ENCODE measurements around the gene ABI1.

ABI1 gene

DNA sequence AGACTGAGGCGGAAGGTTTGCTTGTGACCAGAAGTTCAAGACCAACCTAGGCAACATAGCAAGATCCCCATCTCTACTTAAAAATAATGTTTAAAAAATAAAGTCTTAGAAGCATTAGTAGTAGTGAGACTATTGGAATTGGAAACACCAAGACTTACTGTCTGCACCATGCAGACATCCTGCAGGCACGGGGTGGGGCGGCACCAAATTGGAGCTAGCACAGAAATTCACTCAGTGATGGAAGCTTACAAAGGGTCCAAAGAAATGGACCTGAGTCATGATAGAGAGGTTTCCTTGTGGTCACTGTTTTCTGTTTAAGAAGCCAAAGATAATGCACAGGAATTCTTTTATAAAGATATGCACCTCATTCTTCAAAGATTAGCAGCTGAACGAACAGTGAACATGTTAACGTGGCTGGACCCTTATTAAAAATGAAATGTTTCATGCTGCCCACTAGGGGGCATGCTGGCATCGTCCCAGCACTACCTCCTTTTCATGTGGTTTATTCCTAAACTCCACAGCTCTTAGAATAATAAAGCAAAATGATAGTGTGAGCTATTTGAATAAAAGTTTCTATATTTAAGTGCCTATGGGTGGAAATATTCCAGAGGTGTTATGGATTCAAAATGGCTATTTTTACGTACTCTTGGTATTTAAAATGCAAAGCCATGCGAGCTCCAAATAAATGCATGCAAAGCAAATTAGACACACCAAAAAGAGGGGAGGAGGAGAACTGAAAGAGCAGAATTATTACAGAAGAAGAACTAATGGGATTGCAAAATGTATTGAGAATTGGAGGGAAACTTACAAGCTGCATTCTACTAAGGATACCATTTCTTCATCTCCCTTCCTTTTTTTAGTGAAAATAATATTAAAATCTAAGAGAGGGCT lies 134.7 kb downstream of the ABI1 start:
- Histone ChIP-seq H3K79me2 (ENCODE audit: insufficient read depth, low read depth) (no peaks in the 10 kb centered on the region), H3K27ac (no peak overlapping the region), H3K9ac (no peak overlapping the region), H3K27me3 (ENCODE audit: insufficient read depth, low read depth) (no peaks in the 10 kb centered on the region), H3K4me3 (IDR thresholded peaks at IDR 0.05; ENCODE audit: insufficient read depth, low read depth, low read length) (no peak overlapping the region), H3K36me3 (ENCODE audit: insufficient read depth) (peaks cover 9% of the 10 kb centered on the region; the same call in 1 of the 2 replicates), H2AFZ (ENCODE audit: low read depth) (no peak overlapping the region), H3K4me1 (ENCODE audit: low read depth, poor library complexity, severe bottlenecking) (peaks cover 5% of the 10 kb centered on the region), H3K4me2 (no peak overlapping the region), H4K20me1 (ENCODE audit: insufficient read depth) (0 out of 2 replicates have a peak, but pooled peaks cover 6% of the 10 kb centered on the region)
- TF ChIP-seq, protein P1, sequence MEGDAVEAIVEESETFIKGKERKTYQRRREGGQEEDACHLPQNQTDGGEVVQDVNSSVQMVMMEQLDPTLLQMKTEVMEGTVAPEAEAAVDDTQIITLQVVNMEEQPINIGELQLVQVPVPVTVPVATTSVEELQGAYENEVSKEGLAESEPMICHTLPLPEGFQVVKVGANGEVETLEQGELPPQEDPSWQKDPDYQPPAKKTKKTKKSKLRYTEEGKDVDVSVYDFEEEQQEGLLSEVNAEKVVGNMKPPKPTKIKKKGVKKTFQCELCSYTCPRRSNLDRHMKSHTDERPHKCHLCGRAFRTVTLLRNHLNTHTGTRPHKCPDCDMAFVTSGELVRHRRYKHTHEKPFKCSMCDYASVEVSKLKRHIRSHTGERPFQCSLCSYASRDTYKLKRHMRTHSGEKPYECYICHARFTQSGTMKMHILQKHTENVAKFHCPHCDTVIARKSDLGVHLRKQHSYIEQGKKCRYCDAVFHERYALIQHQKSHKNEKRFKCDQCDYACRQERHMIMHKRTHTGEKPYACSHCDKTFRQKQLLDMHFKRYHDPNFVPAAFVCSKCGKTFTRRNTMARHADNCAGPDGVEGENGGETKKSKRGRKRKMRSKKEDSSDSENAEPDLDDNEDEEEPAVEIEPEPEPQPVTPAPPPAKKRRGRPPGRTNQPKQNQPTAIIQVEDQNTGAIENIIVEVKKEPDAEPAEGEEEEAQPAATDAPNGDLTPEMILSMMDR (conservative IDR thresholded peaks at IDR 0.05; ENCODE audit: low read depth, low read length) = peak; percentile 99

- Histone ChIP-seq H3K27ac (no peak overlapping the region), H3K4me3 (IDR thresholded peaks at IDR 0.05; ENCODE audit: insufficient read depth, low read depth, low read length) (no peak overlapping the region), H2AFZ (ENCODE audit: low read depth) (no peak overlapping the region), H3K4me2 (no peak overlapping the region), H3K4me1 (ENCODE audit: low read depth, poor library complexity, severe bottlenecking) (peaks cover 5% of the 10 kb centered on the region), H3K9ac (no peak overlapping the region), H3K79me2 (ENCODE audit: insufficient read depth, low read depth) (no peaks in the 10 kb centered on the region), H3K27me3 (ENCODE audit: insufficient read depth, low read depth) (no peaks in the 10 kb centered on the region), H4K20me1 (ENCODE audit: insufficient read depth) (0 out of 2 replicates have a peak, but pooled peaks cover 6% of the 10 kb centered on the region), H3K36me3 (ENCODE audit: insufficient read depth) (peaks cover 8% of the 10 kb centered on the region; the same call in 1 of the 2 replicates)
- TF ChIP-seq, protein P1 (conservative IDR thresholded peaks at IDR 0.05; ENCODE audit: low read depth, low read length) = no peak
Observed at GRCh38 chr10:26723016-26723415, 137.7 kb downstream of the ABI1 start.

- H3K4me2 ChIP-seq = no peak overlapping the region
- H3K79me2 ChIP-seq (ENCODE audit: insufficient read depth, low read depth) = no peaks in the 10 kb centered on the region
- H3K27me3 ChIP-seq (ENCODE audit: insufficient read depth, low read depth) = no peaks in the 10 kb centered on the region
- H4K20me1 ChIP-seq (ENCODE audit: insufficient read depth) = 0 out of 2 replicates have a peak, but pooled peaks cover 6% of the 10 kb centered on the region
- TF ChIP-seq, protein P1 (conservative IDR thresholded peaks at IDR 0.05; ENCODE audit: low read depth, low read length) = no peak
- no peak overlapping the region for H3K4me3 ChIP-seq (IDR thresholded peaks at IDR 0.05; ENCODE audit: insufficient read depth, low read depth, low read length)
- no peak overlapping the region for H3K9ac ChIP-seq
- no peak overlapping the region for H3K27ac ChIP-seq
- peaks cover 8% of the 10 kb centered on the region; the same call in 1 of the 2 replicates for H3K36me3 ChIP-seq (ENCODE audit: insufficient read depth)
- no peak overlapping the region for H2AFZ ChIP-seq (ENCODE audit: low read depth)
- H3K4me1 ChIP-seq (ENCODE audit: low read depth, poor library complexity, severe bottlenecking) = peaks cover 5% of the 10 kb centered on the region
Observed at GRCh38 chr10:26721561-26721960, 139.2 kb downstream of the ABI1 start.

- Histone ChIP-seq H3K9ac (no peak overlapping the region), H3K79me2 (ENCODE audit: insufficient read depth, low read depth) (no peaks in the 10 kb centered on the region), H2AFZ (ENCODE audit: low read depth) (no peak overlapping the region), H3K4me2 (no peak overlapping the region), H3K27me3 (ENCODE audit: insufficient read depth, low read depth) (no peaks in the 10 kb centered on the region), H4K20me1 (ENCODE audit: insufficient read depth) (no peaks in the 10 kb centered on the region), H3K4me3 (IDR thresholded peaks at IDR 0.05; ENCODE audit: insufficient read depth, low read depth, low read length) (no peak overlapping the region), H3K27ac (no peak overlapping the region), H3K36me3 (ENCODE audit: insufficient read depth) (peaks cover 3% of the 10 kb centered on the region; the same call in 1 of the 2 replicates), H3K4me1 (ENCODE audit: low read depth, poor library complexity, severe bottlenecking) (no peaks in the 10 kb centered on the region)
- TF ChIP-seq, protein P1 (conservative IDR thresholded peaks at IDR 0.05; ENCODE audit: low read depth, low read length) = no peak
Observed at GRCh38 chr10:26717476-26717875, 143.3 kb downstream of the ABI1 start.

Measured in KMS-11 (cell line).